ENCODE results near the gene CLEC2A.

The CLEC2A gene

GRCh38 chr12:9922429-9922828 is 9.7 kb downstream of the CLEC2A start:
- Histone ChIP-seq H3K4me3 (ENCODE audit: low read depth in 1 of 2, low read length in 1 of 2) (no peak overlapping the region), H3K27ac (no peak overlapping the region), H3K9me3 (no peaks in the 10 kb centered on the region), H3K4me1 (ENCODE audit: control insufficient read depth in 1 of 2, insufficient read depth in 1 of 2, low read depth in 1 of 2, low read length in 1 of 2) (peaks cover 5 to 18% of the 10 kb centered on the region in 2 experiments), H3K27me3 (no peaks in the 10 kb centered on the region), H3K36me3 (no peaks in the 10 kb centered on the region)
- TF ChIP-seq CTCF (IDR thresholded peaks at IDR 0.05): no peak

- no peak overlapping the region for H3K4me3 ChIP-seq (ENCODE audit: low read depth in 1 of 2, low read length in 1 of 2)
- no peak for TF ChIP-seq CTCF (IDR thresholded peaks at IDR 0.05)
These were observed 11.7 kb downstream of the CLEC2A start for GRCh38 chr12:9920451-9920850.

GRCh38 chr12:9919443-9919842 is 12.7 kb downstream of the CLEC2A start:
- no peaks in the 10 kb centered on the region for H3K36me3 ChIP-seq
- H3K9me3 ChIP-seq: no peaks in the 10 kb centered on the region
- no peaks in the 10 kb centered on the region for H3K27me3 ChIP-seq
- H3K4me1 ChIP-seq (ENCODE audit: control insufficient read depth in 1 of 2, insufficient read depth in 1 of 2, low read depth in 1 of 2, low read length in 1 of 2): no peaks in the 10 kb centered on the region
- H3K27ac ChIP-seq: no peak overlapping the region
- no peak for TF ChIP-seq CTCF (IDR thresholded peaks at IDR 0.05)
- H3K4me3 ChIP-seq (ENCODE audit: low read depth in 1 of 2, low read length in 1 of 2): no peak overlapping the region

More at GRCh38 chr12:9920451-9920850, 11.7 kb downstream of the CLEC2A start:
- H3K36me3 ChIP-seq: no peaks in the 10 kb centered on the region
- H3K9me3 ChIP-seq: no peaks in the 10 kb centered on the region
- no peaks in the 10 kb centered on the region for H3K27me3 ChIP-seq
- no peaks in the 10 kb centered on the region for H3K4me1 ChIP-seq (ENCODE audit: control insufficient read depth in 1 of 2, insufficient read depth in 1 of 2, low read depth in 1 of 2, low read length in 1 of 2)
- H3K27ac ChIP-seq: no peak overlapping the region

GRCh38 chr12:9911708-9912107 is 20.5 kb downstream of the CLEC2A start:
- Histone ChIP-seq H3K4me1 (ENCODE audit: control insufficient read depth in 1 of 2, insufficient read depth in 1 of 2, low read depth in 1 of 2, low read length in 1 of 2) (no peaks in the 10 kb centered on the region), H3K9me3 (peaks cover 22% of the 10 kb centered on the region), H3K36me3 (no peaks in the 10 kb centered on the region), H3K27me3 (no peaks in the 10 kb centered on the region), H3K4me3 (ENCODE audit: low read depth in 1 of 2, low read length in 1 of 2) (no peak overlapping the region), H3K27ac (no peak overlapping the region)
- no peak for TF ChIP-seq CTCF (IDR thresholded peaks at IDR 0.05)

GRCh38 chr12:9910716-9911421 is 21.3 kb downstream of the CLEC2A start:
- Histone ChIP-seq H3K27ac (no peak overlapping the region), H3K4me3 (ENCODE audit: low read depth in 1 of 2, low read length in 1 of 2) (no peak overlapping the region), H3K4me1 (ENCODE audit: control insufficient read depth in 1 of 2, insufficient read depth in 1 of 2, low read depth in 1 of 2, low read length in 1 of 2) (no peaks in the 10 kb centered on the region), H3K9me3 (peaks cover 22% of the 10 kb centered on the region), H3K36me3 (no peaks in the 10 kb centered on the region), H3K27me3 (no peaks in the 10 kb centered on the region)
- no peak for TF ChIP-seq CTCF (IDR thresholded peaks at IDR 0.05)

Data from neutrophil (primary cell).